ENCODE measurements around the gene MED31.

The MED31 gene

GRCh38 chr17:6683081-6683684, 31.8 kb upstream of the MED31 start:
- TF ChIP-seq, protein P1, sequence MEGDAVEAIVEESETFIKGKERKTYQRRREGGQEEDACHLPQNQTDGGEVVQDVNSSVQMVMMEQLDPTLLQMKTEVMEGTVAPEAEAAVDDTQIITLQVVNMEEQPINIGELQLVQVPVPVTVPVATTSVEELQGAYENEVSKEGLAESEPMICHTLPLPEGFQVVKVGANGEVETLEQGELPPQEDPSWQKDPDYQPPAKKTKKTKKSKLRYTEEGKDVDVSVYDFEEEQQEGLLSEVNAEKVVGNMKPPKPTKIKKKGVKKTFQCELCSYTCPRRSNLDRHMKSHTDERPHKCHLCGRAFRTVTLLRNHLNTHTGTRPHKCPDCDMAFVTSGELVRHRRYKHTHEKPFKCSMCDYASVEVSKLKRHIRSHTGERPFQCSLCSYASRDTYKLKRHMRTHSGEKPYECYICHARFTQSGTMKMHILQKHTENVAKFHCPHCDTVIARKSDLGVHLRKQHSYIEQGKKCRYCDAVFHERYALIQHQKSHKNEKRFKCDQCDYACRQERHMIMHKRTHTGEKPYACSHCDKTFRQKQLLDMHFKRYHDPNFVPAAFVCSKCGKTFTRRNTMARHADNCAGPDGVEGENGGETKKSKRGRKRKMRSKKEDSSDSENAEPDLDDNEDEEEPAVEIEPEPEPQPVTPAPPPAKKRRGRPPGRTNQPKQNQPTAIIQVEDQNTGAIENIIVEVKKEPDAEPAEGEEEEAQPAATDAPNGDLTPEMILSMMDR (IDR thresholded peaks at IDR 0.05): no peak

- TF ChIP-seq, protein P1 (IDR thresholded peaks at IDR 0.05): no peak
Measured at GRCh38 chr17:6682339-6682738, 30.9 kb upstream of the MED31 start.

DNA sequence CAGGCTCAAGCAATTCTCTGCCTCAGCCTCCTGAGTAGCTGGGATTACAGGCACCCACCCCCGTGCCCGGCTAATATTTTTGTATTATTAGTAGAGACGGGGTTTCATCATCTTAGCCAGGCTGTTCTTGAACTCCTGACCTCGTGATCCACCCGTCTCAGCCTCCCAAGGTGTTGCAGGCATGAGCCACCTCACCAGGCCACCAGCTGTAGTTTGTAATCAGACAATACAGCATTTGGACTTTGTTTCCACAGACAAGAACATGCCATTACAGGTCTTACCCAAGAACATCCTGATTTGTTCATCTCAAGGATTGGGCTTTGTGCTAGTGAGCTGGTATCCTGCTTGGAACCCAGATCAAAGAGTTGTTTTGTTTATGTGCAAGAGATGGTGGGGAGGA, 30.3 kb upstream of the MED31 start:
- TF ChIP-seq, protein P1 (IDR thresholded peaks at IDR 0.05): no peak

GRCh38 chr17:6681176-6681575, 29.8 kb upstream of the MED31 start:
- TF ChIP-seq, protein P1 (IDR thresholded peaks at IDR 0.05): no peak

- TF ChIP-seq, protein P1 (IDR thresholded peaks at IDR 0.05): no peak
Measured at GRCh38 chr17:6679241-6679640, 27.8 kb upstream of the MED31 start.

DNA sequence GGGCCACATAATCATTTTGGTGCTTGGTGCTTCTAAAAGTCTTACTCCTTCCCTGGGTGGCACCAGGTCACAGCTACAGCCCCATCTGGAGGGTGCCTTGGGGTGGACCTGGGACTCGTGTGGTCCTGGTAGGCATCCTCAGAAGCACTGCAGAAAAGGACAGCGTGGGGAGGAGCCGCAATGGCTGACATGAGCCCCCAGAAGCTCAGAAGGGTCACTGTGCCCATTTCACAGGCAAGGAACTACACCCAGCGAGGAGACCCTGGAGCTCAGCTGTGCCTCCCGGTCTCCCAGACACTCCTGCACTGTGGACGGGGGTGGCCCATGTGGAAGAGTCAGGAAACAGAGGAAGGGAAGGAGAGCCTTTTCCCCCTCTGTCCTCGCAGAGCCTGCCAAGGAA, 26.5 kb upstream of the MED31 start:
- TF ChIP-seq, protein P1 (IDR thresholded peaks at IDR 0.05): no peak

DNA sequence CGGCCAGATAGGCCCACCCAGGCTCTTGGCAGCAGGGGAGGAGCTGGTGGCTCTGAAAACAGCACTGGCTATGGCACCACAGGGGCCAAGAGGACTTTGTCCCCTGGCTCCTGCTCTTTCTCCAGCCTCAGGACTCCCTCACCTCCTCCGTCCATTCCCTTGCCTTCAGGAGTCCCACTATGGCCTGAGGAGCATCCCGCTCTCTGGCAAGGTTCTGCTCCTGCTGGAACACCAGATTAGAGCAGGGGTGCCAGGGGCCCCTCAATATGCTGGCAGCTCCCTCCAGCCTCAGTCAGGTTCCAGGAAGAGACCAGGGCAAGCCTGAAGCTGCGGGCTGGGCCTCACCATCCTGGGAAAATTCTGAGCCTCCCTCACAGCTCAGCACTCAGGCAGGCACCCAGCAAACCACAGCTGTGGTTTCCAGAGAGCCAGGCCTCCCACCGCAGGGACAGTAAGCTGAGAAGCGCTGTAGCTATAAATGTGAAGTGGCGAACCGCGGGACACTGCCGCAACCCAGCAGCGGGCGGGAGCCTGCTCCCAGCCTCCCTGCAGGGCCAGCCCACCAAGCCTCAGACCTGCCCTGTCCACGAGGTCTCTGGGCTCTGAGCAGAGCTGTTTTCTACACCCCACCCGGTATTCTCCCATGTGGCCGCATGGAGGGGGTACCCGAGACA, 25.9 kb upstream of the MED31 start:
- TF ChIP-seq, protein P1 (IDR thresholded peaks at IDR 0.05): no peak

Data from LNCAP (cell line).